ENCODE data around the gene VANGL2.

Gene VANGL2

DNA sequence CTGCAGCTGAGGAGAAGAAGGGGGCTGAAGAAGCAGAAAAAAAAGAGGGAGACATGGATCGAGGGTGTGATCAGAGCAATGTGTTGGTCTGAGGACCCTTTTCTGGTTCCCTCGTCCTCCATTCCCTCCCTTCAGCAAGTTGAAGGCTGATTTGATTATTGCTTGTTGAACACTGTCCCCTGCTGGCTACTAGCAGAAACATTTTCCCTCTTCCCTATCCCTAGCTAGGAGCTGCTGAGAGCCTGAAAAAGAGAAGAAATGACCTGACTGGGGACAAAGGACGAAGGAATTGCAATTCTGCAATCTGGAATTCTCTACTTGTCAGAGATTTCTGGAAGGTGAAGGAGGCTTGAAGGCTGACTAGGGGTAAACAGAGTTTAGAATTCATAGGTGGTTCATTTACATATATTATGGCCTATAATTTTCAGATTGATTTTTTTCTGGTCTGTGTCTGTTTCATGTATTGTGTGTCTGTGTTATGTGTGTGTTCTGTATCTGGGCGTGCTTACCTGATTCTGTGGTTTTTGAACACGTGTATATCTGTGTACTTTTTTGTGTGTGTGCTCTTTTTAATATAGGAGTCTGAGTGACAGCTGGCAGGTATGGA lies 23.7 kb upstream of the VANGL2 start:
- TF ChIP-seq GATA3 (IDR thresholded peaks at IDR 0.05; ENCODE audit: low read depth, low read length) (no peak), GATA2 (IDR thresholded peaks at IDR 0.05; ENCODE audit: low read depth, low read length) (no peak)

DNA sequence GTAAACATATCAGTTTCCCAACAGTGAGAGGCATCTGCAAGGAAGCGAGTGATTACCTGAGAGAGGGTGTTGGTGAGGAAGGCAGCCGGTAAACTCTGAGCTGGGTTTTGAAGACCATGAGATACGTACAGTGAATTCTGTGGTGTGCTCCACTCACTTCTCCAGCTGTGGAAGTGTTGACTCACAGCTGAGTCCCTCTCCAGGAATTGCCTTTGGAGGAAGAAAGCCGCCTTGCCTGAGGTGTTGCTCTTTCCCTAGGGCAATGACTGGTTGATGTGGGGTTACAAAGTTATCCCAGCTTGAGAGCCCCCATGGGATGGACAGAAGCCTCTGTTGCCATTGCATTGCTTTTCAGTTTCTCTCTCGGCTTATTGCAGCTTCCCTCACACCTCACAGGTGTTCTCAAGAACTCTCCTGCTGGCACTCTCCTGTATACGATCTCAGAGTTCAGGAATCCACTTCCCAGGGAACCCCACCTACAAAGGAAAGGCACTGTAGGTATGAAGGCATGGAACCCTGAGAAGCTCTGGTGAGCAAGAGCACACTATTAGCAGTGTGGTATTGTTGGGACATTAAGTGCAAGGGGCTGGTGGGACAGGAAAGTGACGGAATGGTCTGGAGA lies 22.7 kb upstream of the VANGL2 start:
- TF ChIP-seq GATA3 (IDR thresholded peaks at IDR 0.05; ENCODE audit: low read depth, low read length) (no peak), GATA2 (IDR thresholded peaks at IDR 0.05; ENCODE audit: low read depth, low read length) (no peak)

GRCh38 chr1:160394673-160395072 lies 5.7 kb upstream of the VANGL2 start:
- TF ChIP-seq GATA2 (IDR thresholded peaks at IDR 0.05; ENCODE audit: low read depth, low read length), result no peak

GRCh38 chr1:160397651-160398050 lies 2.7 kb upstream of the VANGL2 start:
- no peak for TF ChIP-seq GATA2 (IDR thresholded peaks at IDR 0.05; ENCODE audit: low read depth, low read length)
- TF ChIP-seq GATA3 (IDR thresholded peaks at IDR 0.05; ENCODE audit: low read depth, low read length), result no peak

GRCh38 chr1:160398823-160399222 lies 1.5 kb upstream of the VANGL2 start:
- TF ChIP-seq GATA3 (IDR thresholded peaks at IDR 0.05; ENCODE audit: low read depth, low read length) (no peak), GATA2 (IDR thresholded peaks at IDR 0.05; ENCODE audit: low read depth, low read length) (no peak)

- TF ChIP-seq GATA2 (IDR thresholded peaks at IDR 0.05; ENCODE audit: low read depth, low read length), result no peak; the same call in 1 of the 2 replicates
- no peak for TF ChIP-seq GATA3 (IDR thresholded peaks at IDR 0.05; ENCODE audit: low read depth, low read length)
Observed at GRCh38 chr1:160399544-160400222, 681 bp upstream of the VANGL2 start.

GRCh38 chr1:160400646-160401486 lies 502 bp downstream of the VANGL2 start:
- no peak for TF ChIP-seq GATA2 (IDR thresholded peaks at IDR 0.05; ENCODE audit: low read depth, low read length)
- TF ChIP-seq GATA3 (IDR thresholded peaks at IDR 0.05; ENCODE audit: low read depth, low read length), result no peak

GRCh38 chr1:160401487-160401805 lies 1.1 kb downstream of the VANGL2 start:
- TF ChIP-seq GATA2 (IDR thresholded peaks at IDR 0.05; ENCODE audit: low read depth, low read length) (no peak), GATA3 (IDR thresholded peaks at IDR 0.05; ENCODE audit: low read depth, low read length) (no peak)

DNA sequence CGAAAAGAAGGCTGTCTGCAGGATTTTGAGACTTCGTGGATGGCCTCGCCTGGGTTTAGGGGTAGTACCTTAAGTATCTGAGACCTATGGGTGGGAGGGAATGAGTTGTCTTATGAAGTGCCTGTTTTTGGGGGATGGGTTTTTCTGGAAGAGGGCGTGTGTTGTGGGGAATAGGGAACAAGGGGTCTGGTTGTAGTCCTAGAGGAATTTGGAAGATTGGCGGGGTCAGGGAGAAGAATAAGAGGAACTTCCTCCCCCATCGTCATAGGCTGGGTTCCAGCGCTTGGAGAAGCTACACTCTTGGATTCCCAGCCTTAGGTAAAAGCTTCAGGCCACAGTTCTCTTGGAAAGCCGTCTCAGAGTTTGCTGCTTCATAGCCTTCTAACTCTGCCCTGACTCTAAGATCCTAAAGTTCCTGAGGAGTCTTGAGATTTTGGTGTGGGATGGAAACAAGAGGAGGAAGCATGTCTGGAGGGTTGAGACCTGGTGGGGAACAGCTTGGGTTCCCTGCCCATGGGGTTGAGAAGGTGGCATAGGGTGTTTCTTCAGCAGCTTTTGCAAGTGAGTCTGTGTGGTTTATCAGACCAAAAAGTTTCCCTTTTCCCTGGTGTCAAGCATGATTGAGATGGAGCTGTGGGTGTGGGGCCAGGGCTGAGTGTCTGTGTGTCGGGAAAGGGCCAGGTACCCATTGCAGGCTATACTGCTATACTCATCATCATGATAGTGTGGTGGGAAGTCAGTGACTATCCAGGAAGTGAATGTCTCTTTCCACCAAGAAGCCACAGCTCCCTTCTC lies 1.8 kb downstream of the VANGL2 start:
- no peak for TF ChIP-seq GATA3 (IDR thresholded peaks at IDR 0.05; ENCODE audit: low read depth, low read length)
- no peak for TF ChIP-seq GATA2 (IDR thresholded peaks at IDR 0.05; ENCODE audit: low read depth, low read length)

- TF ChIP-seq GATA2 (IDR thresholded peaks at IDR 0.05; ENCODE audit: low read depth, low read length), result no peak
- TF ChIP-seq GATA3 (IDR thresholded peaks at IDR 0.05; ENCODE audit: low read depth, low read length), result no peak
Observed at GRCh38 chr1:160403244-160403643, 2.9 kb downstream of the VANGL2 start.

DNA sequence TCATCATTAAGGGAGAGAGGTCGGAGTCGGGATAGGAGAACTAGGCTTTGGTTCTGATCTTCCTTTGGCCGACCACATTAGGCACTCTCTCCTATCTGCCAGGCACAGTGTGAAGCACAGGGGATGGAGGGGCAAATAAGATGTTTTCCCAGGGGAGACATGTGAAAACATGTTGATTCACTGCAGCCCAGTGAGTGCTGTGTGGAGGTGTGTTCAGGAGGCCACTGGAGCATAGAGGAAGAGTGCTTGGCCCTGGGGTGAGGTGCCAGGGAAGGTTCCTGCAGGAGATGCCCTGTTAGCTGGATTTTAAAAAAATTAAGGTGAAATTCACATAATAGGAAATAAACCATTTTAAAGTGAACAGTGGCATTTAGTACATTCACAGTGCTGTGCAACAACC lies 3.7 kb downstream of the VANGL2 start:
- no peak for TF ChIP-seq GATA2 (IDR thresholded peaks at IDR 0.05; ENCODE audit: low read depth, low read length)
- TF ChIP-seq GATA3 (IDR thresholded peaks at IDR 0.05; ENCODE audit: low read depth, low read length), result no peak

DNA sequence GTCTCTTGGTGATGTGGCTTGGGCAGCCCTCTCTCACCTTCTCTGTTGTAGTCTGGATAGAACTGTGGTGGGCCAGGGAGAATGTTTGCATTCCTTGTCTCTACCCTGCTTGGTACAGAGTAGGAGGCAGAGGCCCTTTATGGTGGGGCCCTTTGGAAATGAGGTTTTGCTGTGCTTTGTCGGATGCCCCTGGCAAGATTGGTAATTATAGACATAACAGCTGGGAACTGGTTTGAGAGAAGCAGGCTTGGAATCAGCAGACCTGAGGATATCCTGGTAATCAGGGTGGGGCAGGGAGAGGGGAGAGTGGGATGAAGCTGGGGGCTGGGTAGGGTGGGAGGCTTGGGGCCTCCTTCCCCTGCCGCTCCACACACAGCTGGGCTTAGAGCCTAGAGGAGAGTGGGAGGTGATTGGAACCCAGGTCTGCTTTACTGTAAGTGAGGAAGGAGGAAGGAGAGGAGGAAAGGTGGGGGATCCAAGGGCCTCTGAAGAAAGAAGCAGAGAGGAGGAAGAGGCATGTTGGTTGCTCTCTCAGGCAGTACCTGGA lies 5.0 kb downstream of the VANGL2 start:
- TF ChIP-seq GATA2 (IDR thresholded peaks at IDR 0.05; ENCODE audit: low read depth, low read length), result no peak
- no peak for TF ChIP-seq GATA3 (IDR thresholded peaks at IDR 0.05; ENCODE audit: low read depth, low read length)

- TF ChIP-seq GATA3 (IDR thresholded peaks at IDR 0.05; ENCODE audit: low read depth, low read length) (no peak), GATA2 (IDR thresholded peaks at IDR 0.05; ENCODE audit: low read depth, low read length) (no peak)
Observed at GRCh38 chr1:160406131-160406968, 6.0 kb downstream of the VANGL2 start.

All from SH-SY5Y (cell line).